ENCODE measurements around the gene OPCML. TPM values are rescaled to one million over a fixed set of nuclear protein-coding genes. Genes with fewer than 3 reads are reported as not detected.

OPCML gene
- total RNA-seq, 4 donors from 2014 or later = 0.06 to 0.83 (median 0.24) TPM

DNA sequence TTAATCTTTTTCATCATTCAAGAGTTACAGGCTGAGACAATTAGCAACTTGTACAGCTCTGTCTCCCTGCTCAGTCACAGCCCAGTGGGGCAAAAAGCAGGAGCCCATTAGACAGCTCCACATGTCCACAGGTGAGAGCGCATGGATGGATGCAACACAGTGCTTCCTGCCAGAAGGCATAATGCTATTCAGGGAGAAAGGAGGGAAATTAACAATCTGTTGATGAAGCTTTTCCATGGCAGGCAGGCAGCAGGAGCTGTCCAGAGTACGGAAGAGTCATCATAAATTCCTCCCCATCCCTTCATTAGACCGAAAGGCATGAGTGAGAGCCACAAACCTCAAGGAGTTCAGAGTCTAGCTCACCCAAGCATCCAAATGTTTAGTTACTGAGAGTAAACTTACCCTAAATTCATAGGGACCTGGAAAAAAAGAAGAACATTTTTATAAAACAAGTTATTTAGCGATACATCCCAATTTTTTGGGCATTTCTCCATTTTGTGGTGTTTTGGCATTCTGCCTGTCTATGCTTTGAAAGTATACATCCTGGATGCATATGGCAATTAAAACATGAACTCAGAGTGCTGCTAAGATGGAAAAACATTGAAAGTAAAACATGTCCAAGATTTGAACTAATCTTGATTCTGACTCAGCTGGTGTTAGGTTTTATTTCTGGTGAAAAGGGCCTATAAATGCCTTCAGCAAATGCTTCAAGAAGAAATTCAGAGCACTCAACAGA, 428.1 kb downstream of the OPCML start:
- Histone ChIP-seq H3K4me3 (no peak overlapping the region), H3K27ac (replicated peaks in 1 of 4) (no peak overlapping the region), H3K4me1 (no peaks in the 10 kb centered on the region), H3K36me3 (no peaks in the 10 kb centered on the region), H3K9me3 (no peaks in the 10 kb centered on the region), H3K27me3 (no peaks in the 10 kb centered on the region)
- no peak for TF ChIP-seq POLR2A (IDR thresholded peaks at IDR 0.05; ENCODE audit: low read depth)
- TF ChIP-seq, protein P1, sequence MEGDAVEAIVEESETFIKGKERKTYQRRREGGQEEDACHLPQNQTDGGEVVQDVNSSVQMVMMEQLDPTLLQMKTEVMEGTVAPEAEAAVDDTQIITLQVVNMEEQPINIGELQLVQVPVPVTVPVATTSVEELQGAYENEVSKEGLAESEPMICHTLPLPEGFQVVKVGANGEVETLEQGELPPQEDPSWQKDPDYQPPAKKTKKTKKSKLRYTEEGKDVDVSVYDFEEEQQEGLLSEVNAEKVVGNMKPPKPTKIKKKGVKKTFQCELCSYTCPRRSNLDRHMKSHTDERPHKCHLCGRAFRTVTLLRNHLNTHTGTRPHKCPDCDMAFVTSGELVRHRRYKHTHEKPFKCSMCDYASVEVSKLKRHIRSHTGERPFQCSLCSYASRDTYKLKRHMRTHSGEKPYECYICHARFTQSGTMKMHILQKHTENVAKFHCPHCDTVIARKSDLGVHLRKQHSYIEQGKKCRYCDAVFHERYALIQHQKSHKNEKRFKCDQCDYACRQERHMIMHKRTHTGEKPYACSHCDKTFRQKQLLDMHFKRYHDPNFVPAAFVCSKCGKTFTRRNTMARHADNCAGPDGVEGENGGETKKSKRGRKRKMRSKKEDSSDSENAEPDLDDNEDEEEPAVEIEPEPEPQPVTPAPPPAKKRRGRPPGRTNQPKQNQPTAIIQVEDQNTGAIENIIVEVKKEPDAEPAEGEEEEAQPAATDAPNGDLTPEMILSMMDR (IDR thresholded peaks at IDR 0.05) = no peak
- no peak for TF ChIP-seq EP300 (IDR thresholded peaks at IDR 0.05)
- TF ChIP-seq POLR2AphosphoS5 (IDR thresholded peaks at IDR 0.05) = no peak
- peak; percentile 47 for DNase-seq (ENCODE audit: extremely low spot score)
- WGBS = 64% methylated on average over 4 of the region's 4 CpGs
- intact Hi-C loops (cut with DNase I) = no loop called here

DNA sequence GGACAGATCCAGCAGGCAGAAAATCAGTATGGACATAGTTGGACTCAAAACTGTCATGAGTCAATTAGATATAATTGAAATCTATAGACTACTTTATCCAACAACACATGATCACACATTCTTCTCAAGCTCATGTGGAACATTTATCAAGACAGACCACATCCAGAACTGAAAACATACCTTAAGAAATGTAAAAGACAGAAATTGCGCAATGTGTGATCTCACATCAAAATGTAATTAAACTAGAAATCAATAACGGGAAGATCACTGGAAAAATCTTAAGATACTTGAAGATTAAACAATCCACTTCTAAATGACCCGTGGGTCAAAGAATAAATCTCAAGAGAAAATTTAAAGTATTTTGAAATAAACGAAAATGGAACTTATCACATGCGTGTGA, 435.3 kb downstream of the OPCML start:
- H3K36me3 ChIP-seq = no peaks in the 10 kb centered on the region
- no peak for DNase-seq (ENCODE audit: extremely low spot score)
- H3K27me3 ChIP-seq = peaks cover 0 to 4% (median 0%) of the 10 kb centered on the region in 4 donors
- H3K9me3 ChIP-seq = peaks cover 0 to 15% (median 3%) of the 10 kb centered on the region in 4 donors
- H3K27ac ChIP-seq (replicated peaks in 1 of 4) = no peak overlapping the region
- H3K4me1 ChIP-seq = no peaks in the 10 kb centered on the region
- 81% methylated on average over 5 of the region's 5 CpGs for WGBS
- TF ChIP-seq POLR2A (IDR thresholded peaks at IDR 0.05; ENCODE audit: low read depth) (no peak), POLR2AphosphoS5 (IDR thresholded peaks at IDR 0.05) (no peak), EP300 (IDR thresholded peaks at IDR 0.05) (no peak)
- TF ChIP-seq, protein P1 (IDR thresholded peaks at IDR 0.05) = no peak
- intact Hi-C loops (cut with DNase I) = no loop called here
- no peak overlapping the region for H3K4me3 ChIP-seq

DNA sequence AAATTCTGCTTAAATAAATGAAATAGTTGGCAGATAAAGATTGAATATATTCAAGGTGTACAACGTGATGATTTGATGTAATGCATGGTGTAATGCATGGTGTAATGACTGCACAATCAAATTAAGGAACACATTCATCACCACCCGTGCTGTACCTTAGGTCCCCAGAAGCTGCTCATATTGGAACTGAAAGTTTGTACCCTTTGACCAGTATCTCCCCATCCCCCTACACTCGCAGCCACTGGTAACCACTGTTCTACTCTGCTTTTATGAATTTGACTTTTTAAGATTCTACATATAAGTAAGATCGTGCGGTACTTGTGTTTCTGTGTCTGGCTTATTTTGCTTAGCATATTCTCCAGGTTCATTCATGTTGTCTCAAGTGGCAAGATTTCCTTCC, 445.8 kb downstream of the OPCML start:
- H3K9me3 ChIP-seq = no peaks in the 10 kb centered on the region
- TF ChIP-seq, protein P1 (IDR thresholded peaks at IDR 0.05) = no peak
- TF ChIP-seq EP300 (IDR thresholded peaks at IDR 0.05) = no peak
- intact Hi-C loops (cut with DNase I) = no loop called here
- no peaks in the 10 kb centered on the region for H3K36me3 ChIP-seq
- peaks cover 0 to 14% (median 11%) of the 10 kb centered on the region in 4 donors for H3K4me1 ChIP-seq
- DNase-seq (ENCODE audit: extremely low spot score) = peak; percentile 53
- WGBS = 83% methylated on average over 5 of the region's 5 CpGs
- H3K4me3 ChIP-seq = no peak overlapping the region
- no peak overlapping the region for H3K27ac ChIP-seq (replicated peaks in 1 of 4)
- H3K27me3 ChIP-seq = peaks cover 0 to 62% (median 7%) of the 10 kb centered on the region in 4 donors

DNA sequence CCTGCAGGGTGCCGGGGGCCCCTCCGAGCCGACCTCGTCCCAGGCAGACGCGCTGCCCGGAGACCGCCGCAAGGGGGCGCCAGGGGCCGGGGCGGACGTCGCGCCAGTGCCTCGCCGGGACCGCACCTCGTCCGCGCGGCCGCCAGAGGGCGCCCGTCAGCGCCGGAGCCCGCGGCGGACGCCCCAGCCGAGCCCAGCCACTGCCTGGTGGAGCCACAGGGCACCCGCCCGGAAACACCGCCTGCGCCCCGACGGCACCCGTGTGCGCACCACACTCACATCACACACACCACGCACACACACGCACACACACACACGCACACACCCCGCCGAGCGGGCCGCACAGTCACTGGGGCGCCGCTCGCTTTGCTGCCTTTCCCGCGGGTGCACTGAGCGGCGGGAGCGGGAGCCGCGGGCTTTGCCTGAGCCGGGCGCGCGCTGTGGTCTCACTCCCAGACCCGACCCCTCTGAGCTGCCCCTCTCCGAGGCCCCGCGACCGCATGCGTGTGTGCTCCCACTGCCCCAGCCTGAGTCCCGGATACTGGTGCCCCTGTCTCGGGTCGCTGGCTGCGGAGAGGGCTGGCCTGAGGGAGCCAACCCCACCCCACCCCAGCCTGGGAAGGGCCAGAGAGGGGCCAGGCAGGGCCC, 449.3 kb downstream of the OPCML start:
- Histone ChIP-seq H3K4me1 (peaks cover 0 to 14% (median 11%) of the 10 kb centered on the region in 4 donors), H3K9me3 (no peaks in the 10 kb centered on the region), H3K4me3 (peak overlapping the region; percentile 46 to 62 (median 46)), H3K36me3 (no peaks in the 10 kb centered on the region), H3K27me3 (peaks cover 0 to 87% (median 7%) of the 10 kb centered on the region in 4 donors), H3K27ac (replicated peaks in 1 of 4) (no peak overlapping the region)
- DNase-seq (ENCODE audit: extremely low spot score) = no peak
- intact Hi-C loops (cut with DNase I) = loop anchor here (5.0 kb wide), 1 partner anchor 749 kb away; no protein-coding TSS in a partner anchor
- TF ChIP-seq EP300 (IDR thresholded peaks at IDR 0.05) = no peak
- no peak for TF ChIP-seq POLR2AphosphoS5 (IDR thresholded peaks at IDR 0.05)
- TF ChIP-seq, protein P1 (IDR thresholded peaks at IDR 0.05) = peak; percentile 80 to 97 (median 94)
- no peak for TF ChIP-seq POLR2A (IDR thresholded peaks at IDR 0.05; ENCODE audit: low read depth)
- 2% methylated on average over 14 of the region's 71 CpGs for WGBS

Measured in esophagus muscularis mucosa (tissue), 4 donors.